H7 (cell line): ENCODE results near the gene BEST1. TPM values are rescaled to one million over a fixed set of nuclear protein-coding genes. Genes with fewer than 3 reads are reported as not detected.
A peak's percentile ranks its signal among the peaks of the same experiment; 100 is the strongest.

ENCODE experiments used
- DNase-seq: peaks from one replicate; pipeline ENCODE4 v3.0.0; 2012
- H3K27me3 ChIP-seq: 2 replicates; pipeline ENCODE4 v1.6.0; 2011; ENCODE audit warnings: mild to moderate bottlenecking, low read length; ENCODE audit not compliant: control insufficient read depth, insufficient read depth
- H3K36me3 ChIP-seq: replicated peaks from 2 replicates; pipeline ENCODE4 v1.5.1; 2011; ENCODE audit warnings: low read length; ENCODE audit not compliant: control insufficient read depth, insufficient read depth
- H3K4me3 ChIP-seq: 2 replicates; pipeline ENCODE4 v1.5.1; 2011; ENCODE audit warnings: low read depth, mild to moderate bottlenecking, control low read depth, low read length, moderate library complexity; ENCODE audit not compliant: insufficient read depth
- total RNA-seq: library from RNA; depleted of rRNA; stranded (reverse); fragments of >200 nt; shearing (Covaris generic); gene quantifications from 2 replicates; pipeline ENCODE4 v1.2.3, GENCODE V29; 2014

The BEST1 gene
- total RNA-seq, 1 experiment from 2014 or later, result 0.45 TPM

DNA sequence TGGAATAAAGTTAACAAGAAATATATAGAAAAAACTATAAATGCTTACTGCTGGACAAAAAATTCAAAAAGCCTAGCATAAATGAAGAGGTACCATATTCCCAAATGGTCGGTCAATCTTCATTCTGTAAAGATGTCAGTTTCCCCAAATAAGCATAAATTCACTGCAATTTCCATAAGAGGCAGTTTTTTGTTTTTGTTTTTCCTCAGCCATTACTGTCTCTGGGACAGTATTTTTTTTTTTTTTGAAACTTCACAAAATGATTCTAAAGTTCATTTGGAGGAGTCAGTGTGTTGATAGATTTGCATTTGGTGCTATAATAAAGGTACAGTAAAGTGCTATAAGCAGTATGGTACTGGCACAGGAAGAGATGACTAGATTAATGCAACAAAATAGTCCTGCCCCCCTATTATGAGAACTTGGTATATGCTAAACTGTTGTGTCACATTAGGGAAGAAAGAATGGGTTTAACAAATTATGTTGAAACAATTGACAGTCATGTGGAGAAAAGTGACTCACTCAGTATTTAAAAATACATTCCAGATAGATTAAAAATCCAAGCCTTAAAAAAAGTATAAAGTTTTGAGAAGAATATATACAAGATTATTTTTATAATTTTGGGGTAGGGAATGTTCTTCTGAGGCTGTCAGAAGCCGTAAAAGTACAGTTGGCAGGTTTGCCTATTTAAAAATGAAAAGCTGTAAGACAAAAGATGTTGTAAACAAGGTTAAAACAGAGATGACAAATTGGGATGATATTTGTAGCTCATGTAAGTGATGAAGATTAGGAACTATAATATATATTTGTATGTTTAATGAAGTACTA lies 19.9 kb downstream of the BEST1 start:
- H3K36me3 ChIP-seq, result peaks cover 9% of the 10 kb centered on the region
- H3K27me3 ChIP-seq, result no peaks in the 10 kb centered on the region
- H3K4me3 ChIP-seq, result no peak overlapping the region
- DNase-seq, result no peak

DNA sequence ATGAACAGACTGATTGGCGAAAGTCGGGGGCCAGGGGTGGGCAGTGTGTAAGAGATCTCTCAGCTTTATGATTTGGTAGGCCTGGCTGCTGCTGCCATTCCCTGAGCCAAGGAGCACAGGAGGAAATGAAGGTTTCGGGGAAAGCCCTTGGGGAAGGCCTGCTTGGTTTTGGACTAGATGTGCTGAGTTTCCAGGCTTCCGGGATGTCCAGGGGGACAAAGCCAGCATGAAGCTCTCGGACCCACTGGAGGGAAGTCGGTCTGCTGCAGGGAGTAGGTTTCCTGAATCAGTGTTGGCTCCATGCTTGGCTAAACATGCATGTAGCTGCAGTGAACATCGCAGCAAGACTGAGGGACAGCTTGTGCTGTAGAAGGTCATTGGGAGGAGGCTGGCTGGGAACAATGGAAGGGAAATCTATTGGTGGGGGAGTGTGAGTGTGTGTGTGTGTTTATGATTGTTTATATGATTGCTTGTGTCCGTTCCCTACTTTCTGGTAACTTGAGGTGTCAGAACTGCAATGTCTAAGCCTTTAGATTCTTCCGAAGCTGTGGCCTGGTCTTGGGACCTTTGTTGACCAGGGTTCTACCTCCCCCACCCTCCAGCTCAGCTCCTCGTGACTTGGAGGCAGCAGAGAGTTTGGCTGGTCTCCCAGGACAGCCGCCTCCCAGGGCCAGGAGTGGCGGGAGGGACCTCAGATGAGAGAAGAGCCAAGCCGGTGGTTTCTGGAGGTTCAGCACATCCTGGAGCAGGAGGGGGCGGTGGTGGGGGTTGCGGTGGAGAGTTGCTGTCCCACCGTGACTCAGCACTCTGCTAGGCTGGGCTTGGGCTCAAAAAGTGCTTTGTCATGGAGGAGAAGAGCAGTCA lies 21.3 kb downstream of the BEST1 start:
- Histone ChIP-seq H3K4me3 (no peak overlapping the region), H3K27me3 (no peaks in the 10 kb centered on the region), H3K36me3 (0 out of 2 replicates have a peak, but pooled peaks cover 1% of the 10 kb centered on the region)
- DNase-seq, result peak; percentile 92

DNA sequence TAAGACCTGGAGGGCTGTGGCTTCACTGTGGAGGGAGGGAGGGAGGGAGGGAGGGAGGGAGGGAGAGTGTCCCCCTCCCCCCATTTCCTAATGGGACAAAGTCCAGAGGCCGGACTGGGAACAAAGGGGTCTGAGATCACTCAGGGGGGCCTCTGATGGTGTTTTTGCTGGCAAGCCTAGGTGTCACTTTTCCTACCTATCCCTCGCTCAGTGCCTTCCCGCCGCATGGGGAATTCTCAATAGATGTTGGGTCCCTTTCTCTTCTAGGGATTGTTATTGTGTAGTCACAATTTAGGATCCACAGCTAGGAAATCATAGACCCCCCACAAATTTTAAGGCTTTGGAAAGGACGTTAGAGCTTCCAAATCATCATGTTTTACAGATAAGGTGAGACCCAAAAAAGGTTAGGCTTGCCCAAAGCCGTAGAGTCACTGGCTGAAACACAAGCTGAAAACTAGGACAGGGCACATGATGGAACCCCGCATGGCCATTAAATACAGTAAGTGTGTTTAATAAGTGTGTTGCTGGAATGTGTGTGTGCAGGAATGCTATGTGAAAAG lies 22.0 kb downstream of the BEST1 start:
- Histone ChIP-seq H3K4me3 (no peak overlapping the region), H3K36me3 (no peaks in the 10 kb centered on the region), H3K27me3 (no peaks in the 10 kb centered on the region)
- DNase-seq, result no peak

DNA sequence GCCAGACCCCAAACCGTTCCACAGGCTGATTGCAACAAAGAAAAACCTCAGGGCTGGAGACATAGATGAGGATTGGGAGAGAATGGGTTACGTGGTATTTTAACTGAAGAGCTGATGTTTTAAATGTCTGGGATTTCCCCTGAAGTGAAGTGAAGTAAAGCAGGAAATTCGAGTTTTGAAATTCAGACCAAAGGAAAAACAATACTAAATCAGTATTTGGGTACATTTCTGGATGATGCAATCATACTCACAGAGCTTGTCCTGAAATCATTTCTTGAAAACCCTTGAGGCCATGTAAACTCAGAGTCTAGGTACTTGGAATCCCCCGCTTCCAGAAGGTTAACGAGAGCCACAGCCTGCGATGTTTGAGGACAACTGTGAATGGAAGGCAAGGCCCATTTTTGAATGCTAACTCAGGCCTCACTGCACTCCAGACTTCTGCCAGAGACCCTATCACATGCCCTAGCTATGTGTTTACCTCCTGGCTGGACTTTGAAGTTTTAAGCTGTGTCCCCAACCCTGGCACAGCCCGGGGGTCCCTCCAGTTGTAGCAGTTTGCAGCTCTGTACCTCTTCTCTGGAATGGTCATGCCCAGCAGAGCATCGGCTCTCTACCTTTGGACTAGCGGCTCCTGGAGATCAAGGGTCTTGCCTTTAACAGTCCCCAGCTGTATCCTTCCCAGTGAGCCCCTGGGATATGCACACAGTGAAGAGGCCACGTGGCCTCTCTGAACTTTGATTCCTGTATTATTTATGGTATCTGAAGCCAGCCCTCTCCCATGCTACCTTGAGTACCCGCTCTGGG lies 22.7 kb downstream of the BEST1 start:
- Histone ChIP-seq H3K36me3 (no peaks in the 10 kb centered on the region), H3K4me3 (no peak overlapping the region), H3K27me3 (no peaks in the 10 kb centered on the region)
- DNase-seq, result peak; percentile 20

DNA sequence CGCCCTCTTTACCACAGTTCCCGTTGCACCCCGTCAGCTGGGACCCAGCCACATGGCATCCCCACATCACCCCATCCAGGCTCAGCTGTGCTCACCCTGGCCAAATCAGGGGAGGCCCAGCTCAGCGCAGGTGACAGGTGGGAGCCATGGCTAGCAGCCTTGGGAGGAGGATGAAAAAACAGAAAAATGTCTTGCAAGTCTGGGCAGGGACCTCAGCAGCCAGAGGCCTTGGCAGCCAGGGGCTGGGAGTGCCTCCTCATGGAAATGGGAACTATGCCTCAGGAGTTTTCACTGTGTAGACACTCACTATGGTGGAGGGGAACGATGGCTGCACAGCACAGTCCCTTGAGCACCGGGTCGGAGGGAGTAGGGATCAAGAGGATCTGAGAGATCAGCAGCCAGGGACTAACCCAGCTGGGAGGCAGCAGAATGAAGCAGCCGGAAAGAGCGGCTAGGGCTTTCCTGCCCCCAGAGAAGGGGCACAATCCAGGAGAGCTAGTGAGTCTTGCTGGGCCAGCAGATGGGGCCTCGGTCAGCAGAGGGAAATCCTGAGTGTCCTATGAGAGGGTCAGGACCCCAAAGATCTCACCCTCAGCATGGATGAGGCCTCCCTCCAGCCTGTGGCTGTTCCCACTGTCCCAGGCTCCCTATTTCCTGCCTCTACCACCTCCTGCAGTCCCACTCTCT lies 23.5 kb downstream of the BEST1 start:
- Histone ChIP-seq H3K4me3 (no peak overlapping the region), H3K36me3 (no peaks in the 10 kb centered on the region), H3K27me3 (no peaks in the 10 kb centered on the region)
- DNase-seq, result peak; percentile 17

DNA sequence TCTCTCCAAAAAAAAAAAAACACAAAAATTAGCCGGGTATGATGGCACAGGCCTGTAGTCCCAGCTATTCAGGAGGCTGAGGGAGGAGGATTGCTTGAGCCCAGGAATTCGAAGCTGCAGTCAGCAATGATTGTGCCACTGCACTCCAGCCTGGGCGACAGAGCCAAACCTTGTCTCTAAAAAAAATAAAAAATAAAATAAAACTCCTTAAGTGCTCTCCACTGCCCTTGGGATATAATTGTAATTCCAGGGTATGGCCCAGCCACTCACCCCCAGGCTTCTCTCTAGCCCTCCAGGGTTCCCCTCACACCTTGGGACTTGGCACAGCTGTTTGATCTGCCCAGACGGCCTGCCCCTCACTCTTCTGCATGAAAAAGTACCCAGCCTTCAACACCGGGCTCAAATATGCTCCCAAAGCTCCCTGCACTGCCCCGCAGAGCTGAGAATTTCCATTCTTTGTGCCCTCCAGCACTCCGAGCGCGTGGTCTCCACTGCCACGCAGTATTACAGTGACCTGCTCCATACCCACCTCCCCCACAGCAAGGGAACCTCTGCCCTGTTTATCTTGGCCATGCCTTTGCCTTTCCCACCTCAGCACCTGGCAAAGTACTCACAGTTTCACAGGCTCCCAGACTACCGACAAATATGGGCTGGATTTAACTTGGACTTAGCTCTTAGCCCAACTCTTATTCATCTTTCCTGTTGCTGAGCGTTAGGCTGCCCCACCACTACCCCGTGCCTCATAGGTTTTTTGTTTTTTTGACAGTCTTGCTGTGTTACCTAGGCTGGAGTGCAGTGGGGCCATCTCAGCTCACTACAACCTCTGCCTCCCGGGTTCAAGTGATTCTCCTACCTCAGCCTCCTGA lies 24.8 kb downstream of the BEST1 start:
- H3K36me3 ChIP-seq, result no peaks in the 10 kb centered on the region
- H3K27me3 ChIP-seq, result no peaks in the 10 kb centered on the region; the same call in 1 of the 2 replicates
- peak; percentile 19 for DNase-seq
- no peak overlapping the region for H3K4me3 ChIP-seq

DNA sequence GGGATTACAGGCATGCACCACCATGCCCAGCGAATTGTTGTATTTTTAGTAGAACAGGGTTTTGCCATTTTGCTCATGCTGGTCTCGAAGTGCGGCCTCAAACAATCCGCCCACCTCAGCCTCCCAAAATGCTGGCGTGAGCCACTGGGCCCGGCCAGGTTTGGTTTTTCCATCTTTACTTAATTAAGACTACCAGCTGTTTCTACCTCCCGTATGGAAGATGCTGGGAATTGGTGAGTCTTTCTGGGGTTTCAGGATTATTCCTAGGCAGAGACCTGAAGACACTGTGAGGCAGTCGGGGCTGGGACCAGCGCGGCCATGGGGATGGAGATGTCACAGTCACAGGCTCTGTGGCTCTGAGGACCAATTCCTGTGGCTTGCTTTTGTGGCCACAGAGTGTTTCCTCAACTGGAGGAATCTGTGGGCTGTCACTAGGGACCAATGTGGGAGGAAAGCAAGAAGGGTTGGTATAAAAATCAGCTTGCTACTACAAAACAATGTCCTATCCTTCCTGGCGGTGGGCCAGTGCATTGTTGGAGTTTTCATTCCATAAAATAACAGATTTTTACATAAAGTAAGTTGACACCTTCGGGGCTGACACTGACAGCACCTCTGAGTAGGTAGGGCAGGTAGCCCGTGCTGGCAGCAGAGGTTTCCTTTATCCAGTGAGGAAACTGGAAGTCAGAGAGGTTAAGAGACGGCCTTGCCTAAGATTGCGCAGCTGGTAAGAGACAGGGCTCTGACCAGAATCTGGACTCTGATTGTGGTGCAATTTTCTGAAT lies 25.7 kb downstream of the BEST1 start:
- Histone ChIP-seq H3K4me3 (no peak overlapping the region), H3K36me3 (no peaks in the 10 kb centered on the region), H3K27me3 (no peaks in the 10 kb centered on the region; the same call in 1 of the 2 replicates)
- DNase-seq, result no peak

DNA sequence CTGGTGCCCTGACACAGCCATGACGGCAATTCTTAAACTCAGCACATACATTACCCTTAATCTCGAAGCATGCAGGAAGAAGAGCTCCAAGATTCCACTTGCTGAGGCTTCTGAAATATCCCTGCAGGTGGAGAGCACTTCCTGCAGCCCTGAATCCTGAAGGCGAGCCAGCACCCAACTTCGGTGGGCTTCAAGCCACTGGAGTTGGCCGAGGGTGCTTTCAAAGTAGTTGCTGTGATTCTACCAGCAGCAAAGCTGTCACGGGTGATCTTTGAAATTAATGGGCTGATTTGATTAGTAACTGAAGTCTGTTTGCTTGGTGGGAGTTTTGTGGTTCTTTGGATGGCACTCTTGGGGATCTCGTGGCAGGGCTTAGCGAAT lies 26.3 kb downstream of the BEST1 start:
- no peak overlapping the region for H3K4me3 ChIP-seq
- no peaks in the 10 kb centered on the region; the same call in 1 of the 2 replicates for H3K27me3 ChIP-seq
- DNase-seq, result no peak
- no peaks in the 10 kb centered on the region for H3K36me3 ChIP-seq

DNA sequence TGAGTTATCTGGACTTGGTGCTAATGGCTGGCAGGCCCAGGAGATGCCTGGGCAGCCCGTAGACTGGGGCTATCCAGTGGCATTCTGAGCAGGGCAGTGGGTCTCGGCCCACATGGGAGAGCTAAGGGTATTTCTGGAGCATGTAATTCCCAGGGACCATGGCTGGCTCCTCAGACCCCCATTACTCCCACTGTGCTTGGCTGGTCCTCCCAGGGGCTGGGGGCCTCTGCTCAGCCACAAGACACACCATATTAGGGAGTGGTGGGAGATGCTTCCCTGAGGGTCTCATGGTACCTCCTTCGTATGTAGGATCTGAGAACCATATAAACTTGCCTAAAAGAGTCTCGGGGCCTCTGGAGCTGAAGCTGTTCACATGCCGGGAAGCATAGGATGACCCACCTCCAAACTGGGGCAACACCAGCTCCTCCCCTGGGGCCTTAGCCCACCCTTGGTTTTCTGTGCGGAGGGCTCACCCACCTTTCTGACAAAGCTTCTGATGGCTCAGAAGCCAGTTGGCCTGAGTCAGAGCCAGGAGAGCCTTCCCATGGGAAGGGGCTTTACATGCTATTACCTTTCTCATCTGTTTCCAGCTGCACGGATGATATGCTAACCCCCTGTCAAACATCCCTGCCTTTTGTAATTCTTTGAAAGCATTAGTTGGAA lies 26.8 kb downstream of the BEST1 start:
- DNase-seq, result no peak
- Histone ChIP-seq H3K4me3 (no peak overlapping the region), H3K27me3 (no peaks in the 10 kb centered on the region; the same call in 1 of the 2 replicates), H3K36me3 (no peaks in the 10 kb centered on the region)

DNA sequence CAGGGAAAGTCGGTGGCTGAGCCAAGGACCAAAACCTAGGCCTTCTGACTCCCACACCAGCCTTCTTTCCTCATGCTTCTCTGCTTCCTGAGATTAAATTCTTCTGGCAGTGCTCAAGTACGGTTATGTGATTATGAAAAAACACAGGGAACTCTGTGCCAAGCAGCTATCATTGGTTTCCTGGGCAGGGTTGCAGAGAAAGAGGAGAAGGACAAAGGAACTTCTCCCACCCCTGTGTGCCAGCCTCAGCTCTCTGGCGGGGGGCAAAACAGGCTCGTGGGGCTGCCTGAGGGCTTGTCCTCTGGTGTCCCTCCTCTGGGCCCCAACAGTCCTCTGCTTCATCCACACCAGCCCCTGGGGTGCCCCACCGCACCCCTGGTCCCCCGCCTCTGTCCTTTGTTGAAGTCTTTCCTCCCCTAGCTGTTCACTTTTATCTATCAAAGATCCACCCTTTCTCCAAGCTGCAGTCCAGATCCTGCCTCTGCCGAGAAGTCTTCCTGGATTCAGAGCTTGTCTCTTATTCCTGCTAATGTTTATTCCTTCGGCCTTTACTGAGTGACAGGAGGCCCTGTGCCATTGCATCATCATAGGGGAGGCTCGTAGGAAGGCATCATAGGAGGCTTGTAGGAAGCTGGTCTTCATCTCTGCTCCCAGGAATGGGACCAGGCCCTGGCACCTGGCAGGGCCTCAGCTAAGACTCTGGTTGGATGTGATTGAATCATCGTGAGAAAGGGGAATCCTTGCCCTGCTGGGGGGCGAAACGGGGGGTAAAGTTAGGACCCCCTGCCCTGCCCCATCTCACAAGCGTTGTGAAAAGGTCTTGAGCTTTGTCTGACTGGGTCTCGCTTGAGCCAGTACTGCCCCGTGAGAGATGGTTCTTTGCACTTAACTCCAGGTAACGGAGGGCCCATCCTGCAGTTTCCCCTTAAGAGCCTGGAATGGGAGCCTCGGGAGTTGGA lies 28.8 kb downstream of the BEST1 start:
- no peak for DNase-seq
- no peak overlapping the region for H3K4me3 ChIP-seq
- H3K27me3 ChIP-seq, result no peaks in the 10 kb centered on the region; the same call in 1 of the 2 replicates
- no peaks in the 10 kb centered on the region for H3K36me3 ChIP-seq

DNA sequence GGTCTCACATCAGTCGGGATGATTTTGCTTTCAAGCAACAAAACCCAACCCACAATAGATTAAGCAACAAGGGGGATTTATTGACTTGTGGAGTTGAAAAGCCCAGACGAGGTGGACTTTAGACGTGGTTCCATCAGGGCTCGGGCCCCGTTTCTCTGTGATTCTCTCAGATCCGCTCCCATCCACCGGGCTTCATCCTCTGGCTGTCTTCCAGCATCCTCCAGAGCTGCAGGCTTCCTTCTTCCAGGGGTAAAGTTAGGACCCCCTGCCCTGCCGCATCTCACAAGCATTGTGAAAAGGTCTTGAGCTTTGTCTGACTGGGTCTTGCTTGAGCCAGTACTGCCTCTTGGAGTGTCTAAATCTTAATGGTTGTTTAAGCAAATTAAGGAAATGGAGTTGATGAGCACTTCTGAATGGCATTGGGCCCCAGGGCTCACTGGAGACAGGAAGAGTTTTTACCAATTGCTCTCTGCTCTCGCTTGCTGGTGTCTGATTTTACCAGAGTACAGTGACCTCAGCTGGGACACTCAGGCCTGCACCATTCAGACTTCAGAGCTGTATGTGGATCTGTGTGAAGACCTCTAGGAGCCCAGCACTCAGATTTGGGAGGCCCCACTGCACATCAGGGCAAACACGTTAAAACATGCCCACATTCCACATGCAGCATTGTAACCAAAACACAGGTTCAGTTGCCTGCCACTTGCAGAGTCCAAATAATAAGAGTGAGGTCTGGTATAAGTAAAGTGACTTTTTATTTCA lies 30.8 kb downstream of the BEST1 start:
- DNase-seq, result no peak
- Histone ChIP-seq H3K27me3 (no peaks in the 10 kb centered on the region; the same call in 1 of the 2 replicates), H3K4me3 (no peak overlapping the region), H3K36me3 (no peaks in the 10 kb centered on the region)
